Right hindlimb (tissue), 1 donor: ENCODE data around the gene ATP1B1.
"Not testable (repeated sequence)": the region's sequence is repeated elsewhere in the genome, so short reads cannot be mapped to it uniquely, and the experiment has no call there.

ENCODE experiments used
- DNase-seq: peaks from one replicate; pipeline ENCODE4 v3.0.0-alpha.2; 2018

ATP1B1 gene

DNA sequence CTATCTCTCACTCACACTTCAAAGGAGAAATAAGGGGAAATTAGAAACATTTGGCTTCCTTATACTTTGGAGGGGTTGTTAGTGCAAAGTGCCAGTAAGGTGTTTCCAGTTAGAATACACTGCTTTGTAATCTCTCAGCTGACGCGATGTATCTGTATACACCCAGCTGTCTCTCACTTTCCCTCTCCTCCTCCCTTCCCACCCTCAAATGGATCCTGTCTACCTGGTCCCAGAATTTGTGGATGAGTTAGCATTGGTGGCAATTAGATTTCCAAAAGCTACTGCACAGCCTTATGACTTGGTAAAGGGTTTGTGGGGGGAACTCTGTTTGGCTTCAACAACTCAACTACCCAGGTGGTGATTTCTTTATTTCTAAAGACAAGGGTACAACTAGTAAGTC lies 10.5 kb downstream of the ATP1B1 start:
- DNase-seq, result no peak

DNA sequence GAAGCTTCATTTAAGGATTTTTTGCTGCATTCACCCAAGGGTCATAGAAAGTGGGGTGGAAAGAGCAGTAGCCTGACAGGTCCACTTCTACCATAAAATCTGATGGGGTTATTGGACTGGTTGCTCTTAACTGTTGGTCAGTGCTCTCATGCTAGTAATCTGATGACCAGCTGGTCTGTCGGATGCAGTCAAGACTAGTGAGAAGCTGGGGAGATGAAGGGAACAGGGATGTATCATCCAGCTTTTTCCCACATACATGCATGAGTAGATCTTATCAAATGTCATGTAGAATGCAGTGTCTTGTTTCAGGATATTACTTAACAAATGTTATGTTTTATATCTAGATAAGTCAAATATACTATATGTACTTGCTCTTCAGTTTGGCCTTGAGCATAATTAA lies 11.1 kb downstream of the ATP1B1 start:
- DNase-seq, result no peak

DNA sequence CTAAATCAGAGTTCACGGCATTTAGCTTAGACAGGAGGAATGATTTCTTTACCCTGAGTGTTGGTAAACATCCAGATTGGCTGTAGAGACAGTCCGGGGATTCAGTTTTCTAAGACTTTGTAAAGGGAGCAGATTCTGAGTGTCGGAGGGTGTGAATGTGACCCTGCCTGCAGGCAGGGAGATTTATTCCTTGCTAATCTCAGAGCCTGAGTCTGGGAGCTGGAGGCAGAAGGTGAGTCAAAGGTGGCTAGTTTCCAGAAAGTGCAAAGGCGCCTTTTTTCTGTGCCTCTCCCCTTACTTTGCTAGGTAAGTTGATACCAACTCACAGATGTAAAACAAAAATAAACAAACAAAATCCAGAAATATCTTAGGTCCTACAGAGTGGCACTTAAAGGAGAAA lies 11.7 kb downstream of the ATP1B1 start:
- no peak for DNase-seq

DNA sequence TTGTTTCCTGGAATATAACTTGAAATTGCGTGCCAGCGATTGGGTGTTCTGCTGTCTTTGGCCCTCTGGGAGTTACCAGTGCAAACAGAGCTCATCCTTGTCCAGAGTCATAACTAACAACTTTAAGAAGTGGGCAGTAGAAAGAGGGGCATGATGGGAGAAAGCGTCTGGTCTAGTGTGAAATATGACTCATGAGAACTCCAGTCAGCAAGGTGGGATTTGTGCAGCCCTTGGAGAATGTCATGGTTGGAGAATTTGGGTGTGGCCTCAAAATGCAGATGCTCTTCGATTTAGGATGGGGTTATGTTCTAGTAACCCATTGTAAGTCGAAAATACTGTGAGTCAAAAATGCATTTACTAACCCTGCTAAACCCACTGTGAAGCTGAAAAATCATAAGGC lies 12.9 kb downstream of the ATP1B1 start:
- no peak for DNase-seq

DNA sequence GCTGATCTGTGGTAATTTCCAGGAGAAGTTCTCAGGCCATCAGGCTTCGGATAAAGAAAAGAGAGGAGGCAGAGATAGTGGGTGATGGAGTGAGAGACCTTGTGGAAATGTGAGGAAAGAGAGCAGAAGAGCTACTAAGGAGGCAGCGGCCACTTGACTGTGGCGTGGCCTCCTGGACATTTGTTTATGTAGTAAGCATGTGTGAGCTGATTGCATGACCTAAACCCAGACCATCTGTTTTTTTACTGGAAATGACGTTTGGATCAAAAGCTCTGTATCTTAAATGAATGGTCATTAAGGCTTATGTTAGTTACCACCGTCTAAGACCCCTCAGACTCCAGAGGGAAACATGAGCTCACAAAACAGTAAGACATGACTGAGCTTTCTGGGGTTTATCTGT lies 13.6 kb downstream of the ATP1B1 start:
- DNase-seq, result no peak

DNA sequence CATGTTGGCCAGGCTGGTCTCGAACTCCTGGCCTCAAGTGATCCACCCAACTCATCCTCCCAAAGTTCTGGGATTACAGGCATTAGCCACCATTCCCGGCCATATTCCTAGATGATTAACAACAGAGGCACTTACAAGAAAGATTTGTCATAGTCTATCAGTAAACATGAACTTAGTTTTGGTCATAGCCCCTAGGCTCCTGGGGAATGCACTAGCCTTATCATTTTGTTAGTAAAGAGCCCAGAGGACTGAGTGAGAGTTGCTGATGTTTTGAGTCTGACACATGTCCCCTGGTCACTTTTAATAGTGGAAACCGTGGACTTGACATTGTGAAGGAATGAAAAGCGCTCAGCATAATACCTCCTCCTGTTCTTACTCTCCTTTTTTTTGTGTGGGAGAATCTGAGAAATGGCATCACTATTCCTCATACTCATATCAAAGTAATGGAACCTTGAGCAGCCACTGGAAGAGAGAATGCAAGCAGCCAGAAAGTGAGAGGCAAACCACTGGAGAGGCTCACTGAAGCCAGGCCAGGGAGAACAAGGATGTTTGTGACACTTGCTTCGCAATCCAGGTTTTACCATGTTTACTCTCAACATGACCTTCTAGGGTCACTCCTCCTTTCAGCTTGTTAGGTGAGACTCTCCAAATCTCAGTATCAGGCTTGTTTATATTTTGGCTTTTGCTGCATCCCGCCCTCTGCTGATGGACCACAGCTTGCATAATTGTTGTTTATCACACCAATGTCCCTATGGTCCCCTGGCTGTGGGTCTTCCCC lies 14.8 kb downstream of the ATP1B1 start:
- DNase-seq, result no peak

DNA sequence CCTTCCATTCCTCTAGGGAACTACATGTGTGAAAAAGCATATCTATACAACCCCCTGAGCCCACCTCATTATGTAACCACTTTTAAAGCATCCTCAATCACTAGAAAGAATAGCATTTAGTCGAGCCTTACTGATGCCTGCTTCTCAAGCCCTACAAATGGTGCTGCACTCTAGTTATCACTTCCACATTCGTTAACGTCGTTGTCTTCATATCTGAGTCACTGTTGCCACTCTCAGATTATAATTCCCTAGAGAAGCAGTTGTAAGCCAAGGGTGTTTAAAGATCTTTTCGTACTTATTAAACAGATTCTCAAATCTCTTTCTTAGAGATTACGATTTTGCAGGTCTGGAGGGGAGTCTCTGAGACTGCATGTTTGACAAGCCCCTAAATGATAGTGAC lies 16.5 kb downstream of the ATP1B1 start:
- DNase-seq, result no peak

DNA sequence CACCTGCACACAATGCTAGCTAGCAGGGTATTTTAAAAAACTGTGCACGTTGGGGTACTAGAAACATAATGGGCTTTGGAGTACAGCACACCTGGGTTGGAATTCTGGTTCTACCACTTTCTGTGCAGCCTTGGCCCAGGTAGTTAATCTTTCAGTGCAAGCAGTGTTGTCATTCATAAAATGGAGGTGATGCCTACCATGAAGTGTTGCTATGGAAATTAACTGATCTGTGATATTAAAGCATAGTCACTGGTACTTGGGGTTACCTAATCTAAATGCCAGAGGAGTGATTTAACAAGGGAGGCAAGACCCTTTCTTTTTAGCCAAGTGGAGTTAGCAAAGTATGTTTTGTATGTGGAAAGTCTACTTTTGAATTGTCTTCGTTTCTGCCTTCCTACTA lies 18.0 kb downstream of the ATP1B1 start:
- DNase-seq, result no peak

DNA sequence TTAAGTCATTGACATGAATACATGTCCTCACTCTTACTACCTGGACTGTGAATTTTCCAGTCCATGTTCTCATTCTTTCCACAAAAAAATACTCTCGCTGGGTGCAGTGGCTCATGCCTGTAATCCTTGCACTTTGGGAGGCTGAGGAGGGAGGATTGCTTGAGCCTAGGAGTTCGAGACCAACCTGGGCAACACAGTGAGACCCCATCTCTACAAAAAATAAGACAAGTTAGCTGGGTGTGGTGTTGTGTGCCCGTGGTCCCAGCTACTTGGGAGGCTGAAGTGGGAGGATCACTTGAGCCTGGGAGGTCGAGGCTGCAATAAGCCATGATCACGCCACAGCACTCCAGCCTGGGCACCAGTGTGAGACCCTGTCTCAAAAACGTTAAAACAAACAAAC lies 19.1 kb downstream of the ATP1B1 start:
- DNase-seq, result not testable (repeated sequence)

DNA sequence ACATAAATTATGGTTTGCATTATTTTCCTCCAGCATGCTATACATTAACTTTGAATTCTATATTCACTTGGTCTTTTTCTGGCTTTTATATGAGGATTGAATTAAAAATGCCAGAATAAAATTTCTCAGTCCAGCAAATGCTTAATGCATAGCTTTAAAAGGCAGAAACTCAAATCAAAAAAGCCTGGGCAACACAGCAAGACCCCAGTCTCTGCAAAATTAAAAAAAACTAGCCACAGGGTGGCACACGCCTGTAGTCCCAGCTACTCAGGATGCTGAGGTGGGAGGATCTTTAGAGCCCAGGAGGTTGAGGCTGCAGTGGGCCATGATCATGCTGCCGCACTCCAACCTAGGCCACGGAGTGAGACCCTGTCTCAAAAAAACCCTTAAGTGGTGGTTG lies 19.8 kb downstream of the ATP1B1 start:
- no peak for DNase-seq

DNA sequence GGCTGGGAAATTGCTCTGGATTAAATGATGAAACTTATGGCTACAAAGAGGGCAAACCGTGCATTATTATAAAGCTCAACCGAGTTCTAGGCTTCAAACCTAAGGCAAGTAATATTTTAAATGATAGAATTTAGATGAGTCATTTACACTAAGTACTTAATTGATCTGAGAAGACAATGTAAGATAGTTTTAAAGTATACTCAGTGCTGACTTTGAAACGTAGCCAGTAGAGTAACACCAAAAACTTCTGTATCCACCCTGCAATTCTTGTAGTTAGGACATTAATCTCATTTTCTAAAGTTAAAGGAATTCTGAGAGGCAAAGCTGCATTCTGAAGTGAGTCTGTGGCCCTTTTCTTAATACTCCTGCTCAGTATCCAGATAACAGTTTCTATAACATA lies 20.8 kb downstream of the ATP1B1 start:
- no peak for DNase-seq

DNA sequence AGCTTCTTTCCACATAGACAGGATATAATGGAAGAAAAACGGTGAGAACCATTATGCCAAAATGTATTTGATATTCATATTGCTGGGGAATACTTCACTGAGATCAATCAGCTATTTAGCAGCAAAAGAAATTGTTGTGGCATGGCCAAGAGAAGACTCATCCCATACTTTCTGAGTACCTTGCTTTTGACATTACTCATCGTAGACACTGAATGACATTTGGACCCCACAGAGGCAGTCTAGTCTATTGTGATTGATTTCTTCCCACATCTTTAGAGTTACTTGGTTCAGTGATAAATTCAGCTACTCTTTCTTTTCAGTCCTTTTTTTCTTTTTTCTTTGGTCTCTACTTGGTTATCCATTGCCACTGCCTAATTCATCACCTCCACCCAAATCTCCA lies 22.1 kb downstream of the ATP1B1 start:
- DNase-seq, result no peak

DNA sequence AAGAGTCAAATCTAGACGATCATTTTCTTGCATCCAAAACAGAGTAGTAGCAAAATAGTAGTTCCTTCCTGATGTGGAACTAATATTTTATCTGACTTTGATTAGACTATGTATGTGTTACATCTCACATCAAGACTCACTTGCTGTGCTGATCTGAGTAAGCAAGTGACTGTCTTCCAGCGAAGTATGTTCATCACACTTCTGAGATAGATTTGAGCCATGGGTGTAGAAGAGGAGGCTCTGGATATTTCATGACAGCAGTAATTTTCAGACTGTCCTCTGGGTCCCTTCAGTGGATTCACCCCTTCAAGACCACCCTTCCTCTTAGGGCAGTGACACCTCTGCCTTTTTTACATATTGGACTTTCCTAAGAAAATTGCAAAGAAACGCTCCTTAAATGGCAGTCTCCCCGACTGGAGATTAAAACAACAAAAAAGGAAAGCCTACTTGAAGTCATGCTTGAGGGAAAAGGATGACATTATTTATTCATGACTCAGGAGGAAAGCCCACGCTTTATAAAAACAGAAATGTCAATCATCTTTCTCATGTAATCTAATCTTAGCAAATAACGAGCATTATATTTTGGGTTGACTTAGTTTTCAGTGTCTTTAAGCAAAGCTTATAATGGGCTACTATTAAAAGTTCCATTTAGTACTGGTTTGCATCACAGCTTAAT lies 22.8 kb downstream of the ATP1B1 start:
- DNase-seq, result no peak

DNA sequence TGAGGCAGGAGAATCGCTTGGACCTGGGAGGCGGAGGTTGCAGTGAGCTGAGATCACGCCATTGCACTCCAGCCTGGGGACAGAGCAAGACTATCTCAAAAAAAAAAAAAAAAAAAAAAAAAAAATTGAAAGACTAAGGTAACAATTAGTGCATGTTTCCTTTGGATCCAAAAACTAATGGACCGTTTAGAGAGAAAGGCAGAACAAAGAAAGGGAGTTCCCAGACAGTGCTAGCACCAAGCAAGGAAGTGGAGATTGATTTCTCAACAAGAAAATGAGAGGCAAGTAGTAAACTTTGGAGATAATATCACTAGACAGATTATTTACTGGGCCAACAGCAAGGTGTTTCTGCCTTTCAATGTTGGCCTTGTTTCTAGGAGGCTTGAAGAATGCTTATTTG lies 24.2 kb downstream of the ATP1B1 start:
- DNase-seq, result no peak

DNA sequence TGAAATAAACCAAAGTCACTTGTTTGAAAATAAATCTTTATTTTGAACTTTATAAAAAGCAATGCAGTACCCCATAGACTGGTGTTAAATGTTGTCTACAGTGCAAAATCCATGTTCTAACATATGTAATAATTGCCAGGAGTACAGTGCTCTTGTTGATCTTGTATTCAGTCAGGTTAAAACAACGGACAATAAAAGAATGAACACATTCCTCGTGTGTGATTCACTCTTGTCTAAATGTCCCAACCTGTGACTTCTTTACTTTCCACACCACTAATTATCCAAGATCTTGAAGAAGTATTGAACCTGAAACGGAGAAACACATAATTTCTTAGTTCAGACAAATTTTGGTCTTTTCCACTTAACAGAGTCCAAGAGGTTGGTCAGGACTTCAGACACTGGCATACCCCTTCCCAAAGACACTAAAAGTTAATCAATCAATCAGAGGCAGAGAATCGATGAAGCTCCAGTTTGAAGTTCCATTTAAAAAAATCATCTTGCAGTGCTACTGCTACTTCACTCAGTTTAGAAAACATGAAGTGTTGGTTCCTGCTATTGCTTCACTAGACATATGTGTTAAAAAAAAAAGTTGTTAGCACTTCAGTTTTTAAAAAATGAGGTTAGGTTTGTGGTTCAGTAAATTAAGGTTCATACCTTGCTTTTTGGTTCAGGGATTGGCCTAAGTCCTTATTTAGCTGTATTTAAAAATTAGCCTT lies 26.2 kb downstream of the ATP1B1 start:
- no peak for DNase-seq

DNA sequence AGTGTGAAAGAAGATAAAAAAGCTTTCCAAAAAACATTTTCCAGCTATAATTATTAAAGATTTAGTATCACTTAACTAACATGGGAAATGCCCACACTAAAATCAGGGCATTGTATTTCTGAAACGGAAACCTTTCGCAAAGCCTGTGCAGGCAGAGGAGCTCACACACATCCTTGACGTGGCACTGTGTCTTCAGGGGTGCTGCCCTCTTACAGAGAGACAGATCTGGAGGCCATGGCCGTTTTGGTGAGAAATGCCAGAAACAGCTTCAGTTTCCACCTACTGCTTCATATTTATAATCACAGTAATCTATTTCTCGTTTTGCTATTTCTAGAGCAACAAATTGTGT lies 26.7 kb downstream of the ATP1B1 start:
- DNase-seq, result no peak

DNA sequence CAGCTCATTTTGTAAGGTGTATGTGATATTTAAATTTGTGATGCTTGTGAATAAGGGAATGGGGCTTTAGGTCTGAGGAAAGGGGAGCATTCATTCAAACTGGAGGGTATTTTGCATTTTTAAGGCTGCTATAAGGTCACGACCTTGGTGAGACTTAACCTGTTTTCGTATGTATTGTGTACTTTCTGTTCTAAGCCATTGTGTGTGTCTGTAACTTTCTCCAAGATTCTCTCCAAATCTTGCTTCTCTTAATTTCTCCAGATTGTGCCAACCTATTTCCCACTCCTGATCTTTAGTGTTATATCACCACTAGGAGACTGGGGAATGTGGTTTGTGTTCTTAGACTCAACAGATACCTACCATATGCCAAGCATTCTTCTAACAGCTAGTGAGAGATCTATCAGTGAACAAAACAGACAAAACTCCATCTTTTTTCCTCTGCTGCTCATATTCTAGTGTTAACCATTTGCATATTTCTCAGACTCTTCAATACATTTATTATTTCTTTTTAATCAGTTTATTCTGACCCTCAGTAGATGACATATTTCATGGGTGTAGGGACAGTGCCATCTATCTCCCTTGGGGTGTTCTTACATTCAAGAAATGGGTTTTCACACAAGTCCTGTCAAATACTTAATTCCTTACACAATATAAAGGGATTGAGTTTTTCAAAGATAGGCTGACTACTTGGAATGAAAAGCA lies 27.5 kb downstream of the ATP1B1 start:
- DNase-seq, result no peak

DNA sequence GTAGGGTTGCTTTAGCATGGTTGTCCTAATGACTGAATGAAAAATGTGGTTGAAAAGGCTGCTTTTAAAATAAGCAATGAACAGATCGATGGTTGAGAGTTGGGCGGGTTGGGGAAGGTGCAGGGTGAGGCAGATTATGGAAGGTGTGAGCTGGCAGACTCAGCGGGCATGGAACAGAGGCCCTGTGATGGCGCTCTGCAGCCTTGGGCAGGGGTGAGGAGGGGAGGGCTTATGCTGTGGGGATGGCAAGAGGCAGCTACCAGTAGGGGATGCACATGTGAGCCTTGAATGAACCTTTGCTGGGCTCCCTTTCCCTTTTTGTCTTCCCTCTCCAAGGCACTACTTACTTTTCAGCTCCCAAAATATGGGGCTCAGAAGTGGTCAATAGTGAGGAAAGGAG lies 30.9 kb downstream of the ATP1B1 start:
- no peak for DNase-seq

DNA sequence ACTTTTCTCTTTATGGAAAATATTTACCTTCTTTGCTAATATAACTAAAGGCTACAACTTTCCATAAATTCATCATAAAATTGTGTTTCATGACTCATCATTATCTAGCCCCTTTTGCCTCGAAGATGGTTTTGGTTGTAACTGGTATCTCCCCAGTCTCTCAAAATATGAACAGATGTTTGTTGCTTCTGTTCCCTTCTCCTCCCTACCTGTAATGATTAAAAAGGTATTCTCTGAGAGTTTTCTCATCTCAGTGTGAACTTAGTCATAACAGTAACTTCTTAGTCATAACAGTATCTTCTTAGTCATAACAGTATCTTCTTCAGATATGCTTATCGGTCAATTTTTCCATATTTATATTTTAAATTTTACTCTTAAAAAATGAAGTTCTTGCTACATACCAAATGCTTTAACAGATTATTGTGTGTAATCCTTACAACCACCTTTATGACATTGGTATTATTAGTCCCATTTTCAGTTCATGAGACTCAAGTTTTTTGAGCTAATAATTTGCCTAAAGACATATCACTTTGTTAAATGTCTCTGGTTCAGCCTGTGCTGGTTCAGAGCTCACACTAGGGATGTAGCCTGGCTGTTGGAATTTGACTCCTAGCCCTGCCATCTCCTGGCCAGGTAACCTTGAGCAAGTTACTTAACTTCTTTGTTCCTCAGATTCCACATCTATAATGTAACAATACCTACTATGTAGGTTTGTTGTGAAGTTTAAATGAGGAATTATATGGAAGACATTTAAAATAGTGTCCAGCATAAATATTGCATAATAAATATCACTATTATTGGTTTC lies 32.6 kb downstream of the ATP1B1 start:
- DNase-seq, result no peak

DNA sequence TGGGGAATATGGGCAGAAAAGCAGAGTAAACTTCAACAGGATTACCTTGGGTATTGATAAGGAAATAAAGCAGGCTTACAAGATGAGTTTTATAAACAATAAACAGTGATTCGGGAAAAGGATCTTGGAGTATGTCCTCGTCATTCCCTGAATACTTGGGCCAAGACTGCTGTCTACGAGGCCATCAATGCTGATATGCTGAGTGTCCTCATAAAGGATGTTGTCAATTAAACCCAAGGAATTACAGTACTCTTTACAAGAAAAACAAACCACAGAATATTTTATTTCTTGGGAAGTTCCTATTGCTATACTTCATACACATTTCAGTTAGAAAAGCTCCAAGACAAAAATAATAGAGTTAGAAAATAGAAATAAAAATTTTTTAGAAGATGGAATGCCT lies 34.9 kb downstream of the ATP1B1 start:
- DNase-seq, result no peak

DNA sequence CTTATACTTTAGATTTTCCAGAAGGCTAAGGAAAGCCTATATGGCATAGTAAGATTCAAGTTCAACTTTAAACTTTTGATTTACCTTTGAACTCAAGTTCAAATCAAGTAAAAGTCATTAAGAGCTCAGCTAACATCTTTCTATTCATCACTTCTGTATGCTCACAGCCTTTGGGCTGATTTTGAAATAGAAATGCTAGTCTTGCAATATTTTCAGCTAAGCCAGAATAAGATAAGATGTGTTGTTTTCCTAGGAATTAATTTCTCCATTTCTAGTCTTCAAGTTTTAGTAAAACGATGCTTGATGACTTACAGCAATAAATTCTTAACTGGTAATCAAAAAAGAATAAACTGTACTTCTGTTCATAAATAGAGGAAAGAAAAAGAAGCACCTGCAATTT lies 35.6 kb downstream of the ATP1B1 start:
- DNase-seq, result no peak

DNA sequence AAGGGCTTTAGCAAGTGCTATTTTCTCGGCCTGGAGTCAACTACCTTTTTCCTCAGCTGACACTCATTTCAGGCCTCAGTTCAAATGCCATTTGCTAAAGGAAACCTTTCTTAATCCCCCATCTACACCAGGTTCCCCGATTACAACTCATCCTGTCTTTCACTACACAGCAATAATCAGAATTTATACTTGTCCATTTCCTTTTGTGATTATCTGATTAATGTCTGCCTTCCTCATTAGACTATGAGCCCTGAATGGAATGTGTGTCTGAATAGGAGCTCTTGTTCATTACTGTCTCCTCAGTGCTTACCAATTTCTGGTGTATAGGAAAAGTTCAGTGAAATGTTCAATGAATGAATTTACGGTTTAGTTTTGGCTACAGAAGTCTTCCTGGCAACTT lies 36.9 kb downstream of the ATP1B1 start:
- DNase-seq, result no peak

DNA sequence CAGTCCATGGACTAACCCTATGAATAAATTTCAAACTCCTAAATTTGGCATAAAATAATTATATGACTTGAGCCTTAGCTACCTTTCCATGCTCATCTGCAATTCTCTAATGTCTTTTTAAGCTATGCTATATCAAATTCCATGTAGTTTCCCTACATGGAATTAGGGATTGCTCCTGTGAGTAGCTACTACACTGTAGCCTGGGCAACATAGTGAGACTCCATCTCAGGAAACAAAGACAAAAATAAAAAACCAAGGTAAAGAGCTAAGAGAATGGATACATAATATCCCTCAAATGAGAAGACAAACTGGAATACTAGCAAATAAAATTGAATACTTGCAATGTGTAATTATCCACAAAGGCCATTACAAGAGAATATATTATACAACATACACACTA lies 37.5 kb downstream of the ATP1B1 start:
- DNase-seq, result no peak
